HG02588 (cell line): Measurements from ENCODE around the gene PFKP.

ENCODE experiments used
- ATAC-seq: cut with Tn5 transposase; IDR thresholded peaks from one replicate; pipeline ENCODE4 v1.9.1; 2021; ENCODE audit warnings: mild to moderate bottlenecking, moderate library complexity; ENCODE audit not compliant: unreplicated experiment

PFKP gene

DNA sequence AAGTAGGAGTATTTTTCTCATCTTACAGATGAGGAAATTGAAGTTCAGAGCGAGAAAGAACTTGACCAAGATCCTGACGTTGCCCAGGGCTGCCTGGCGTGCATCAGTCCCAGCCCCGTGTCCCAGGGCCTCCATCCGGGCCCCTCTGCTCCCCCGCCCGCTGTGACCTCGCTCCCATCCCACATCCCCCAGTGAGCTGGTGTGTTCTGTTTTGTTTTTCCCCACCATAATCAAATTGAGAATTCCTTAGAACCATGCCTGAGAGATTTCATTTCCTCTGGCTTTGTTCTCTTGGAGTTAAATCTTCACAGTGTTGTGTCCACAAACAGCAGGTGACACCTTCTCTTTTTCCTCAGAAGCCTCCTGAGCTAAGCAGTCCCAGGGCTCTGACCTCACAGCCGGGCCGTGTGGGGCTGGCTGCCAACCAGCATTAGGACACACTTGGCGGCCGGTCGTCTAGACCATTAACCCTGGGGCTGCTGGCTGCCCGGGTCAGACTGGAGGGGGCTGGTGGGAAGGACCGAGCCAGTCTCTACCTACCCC, 44.3 kb downstream of the PFKP start:
- no peak for ATAC-seq

DNA sequence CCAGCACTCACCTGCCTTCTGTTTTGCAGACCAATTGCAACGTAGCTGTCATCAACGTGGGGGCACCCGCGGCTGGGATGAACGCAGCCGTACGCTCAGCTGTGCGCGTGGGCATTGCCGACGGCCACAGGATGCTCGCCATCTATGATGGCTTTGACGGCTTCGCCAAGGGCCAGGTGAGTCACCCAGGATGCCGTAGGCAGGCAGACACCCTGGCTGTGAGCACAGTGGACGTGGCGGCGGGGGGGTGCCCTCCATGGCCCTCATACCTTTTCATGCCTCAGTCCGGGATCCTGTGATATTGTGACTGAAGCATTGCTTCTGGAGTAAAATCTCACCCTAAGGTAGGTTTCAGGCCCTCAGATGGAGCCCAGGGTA, 46.0 kb downstream of the PFKP start:
- ATAC-seq: no peak

GRCh38 chr10:3115685-3116084, 48.3 kb downstream of the PFKP start:
- no peak for ATAC-seq

DNA sequence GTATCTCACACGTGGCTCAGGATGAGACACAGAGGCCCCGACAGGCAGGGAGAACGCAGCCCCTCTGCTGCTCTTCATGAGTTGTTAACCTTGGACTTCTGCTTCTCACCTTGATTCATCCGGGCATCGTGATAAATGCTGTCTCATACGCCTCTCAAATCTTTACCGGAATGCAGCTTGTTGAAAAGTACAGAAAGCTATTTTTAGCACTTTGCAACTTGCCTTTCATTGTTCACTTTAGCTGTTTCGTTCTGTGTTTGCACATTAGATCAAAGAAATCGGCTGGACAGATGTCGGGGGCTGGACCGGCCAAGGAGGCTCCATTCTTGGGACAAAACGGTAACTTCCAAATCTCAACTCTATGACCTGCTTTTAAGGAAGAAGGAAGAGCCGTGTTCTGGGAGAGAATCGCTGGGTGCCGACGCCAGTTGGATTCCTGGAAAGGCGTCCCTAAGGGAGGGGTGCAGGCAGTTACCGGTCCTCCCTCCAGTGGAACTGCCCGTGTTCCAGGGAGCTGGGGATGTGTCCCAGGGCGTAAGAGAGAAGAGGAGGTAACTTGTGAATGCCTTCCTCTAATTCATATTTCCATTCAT, 49.3 kb downstream of the PFKP start:
- no peak for ATAC-seq

GRCh38 chr10:3117486-3117885, 50.1 kb downstream of the PFKP start:
- no peak for ATAC-seq

GRCh38 chr10:3118641-3119091, 51.3 kb downstream of the PFKP start:
- no peak for ATAC-seq

DNA sequence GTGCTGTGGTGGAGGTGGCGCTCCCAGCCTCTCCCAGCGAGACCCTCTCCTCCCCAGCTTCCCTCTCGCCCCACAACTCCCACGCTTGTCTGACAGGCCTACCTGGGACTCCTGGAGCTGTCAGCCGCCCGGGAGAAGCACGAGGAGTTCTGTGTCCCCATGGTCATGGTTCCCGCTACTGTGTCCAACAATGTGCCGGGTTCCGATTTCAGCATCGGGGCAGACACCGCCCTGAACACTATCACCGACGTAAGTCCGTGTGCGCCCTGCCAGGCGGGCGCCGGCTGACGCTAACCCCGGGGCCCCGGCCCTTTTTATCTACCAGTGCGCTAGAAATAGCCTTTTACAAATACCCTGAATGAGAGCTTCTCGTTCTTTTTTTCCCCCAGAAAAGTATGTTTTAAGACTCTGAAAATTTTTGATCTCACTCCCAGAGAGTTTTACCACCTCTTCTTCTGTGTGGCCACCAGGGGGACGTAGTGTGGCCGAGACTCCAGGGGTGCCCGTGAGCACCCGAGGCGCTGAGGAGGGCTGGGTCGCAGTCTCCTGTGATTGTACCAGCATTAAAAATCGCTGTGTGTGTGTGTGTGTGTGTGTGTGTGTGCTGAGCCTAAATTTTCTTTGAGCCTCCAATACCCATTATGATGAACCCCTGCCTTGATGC, 52.6 kb downstream of the PFKP start:
- no peak for ATAC-seq

DNA sequence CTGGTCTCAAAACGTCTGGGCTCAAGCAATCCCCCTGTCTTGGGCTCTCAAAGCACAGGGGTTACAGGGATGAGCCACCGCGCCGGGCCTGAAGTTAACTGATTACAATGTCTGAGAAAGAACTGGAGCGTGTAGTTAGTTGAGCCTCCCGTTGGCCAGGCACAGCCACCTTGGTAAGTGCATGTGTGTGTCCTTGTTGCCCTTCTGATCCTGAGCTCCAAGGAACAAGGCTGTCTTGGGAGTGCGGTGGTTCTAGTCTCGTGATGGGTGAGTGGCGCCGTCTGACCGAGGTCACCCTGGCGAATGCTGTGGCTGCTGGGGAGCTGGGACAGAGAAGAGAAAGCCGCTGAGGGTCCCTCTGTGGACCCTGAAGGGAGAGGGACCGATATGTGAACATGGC, 54.7 kb downstream of the PFKP start:
- no peak for ATAC-seq

DNA sequence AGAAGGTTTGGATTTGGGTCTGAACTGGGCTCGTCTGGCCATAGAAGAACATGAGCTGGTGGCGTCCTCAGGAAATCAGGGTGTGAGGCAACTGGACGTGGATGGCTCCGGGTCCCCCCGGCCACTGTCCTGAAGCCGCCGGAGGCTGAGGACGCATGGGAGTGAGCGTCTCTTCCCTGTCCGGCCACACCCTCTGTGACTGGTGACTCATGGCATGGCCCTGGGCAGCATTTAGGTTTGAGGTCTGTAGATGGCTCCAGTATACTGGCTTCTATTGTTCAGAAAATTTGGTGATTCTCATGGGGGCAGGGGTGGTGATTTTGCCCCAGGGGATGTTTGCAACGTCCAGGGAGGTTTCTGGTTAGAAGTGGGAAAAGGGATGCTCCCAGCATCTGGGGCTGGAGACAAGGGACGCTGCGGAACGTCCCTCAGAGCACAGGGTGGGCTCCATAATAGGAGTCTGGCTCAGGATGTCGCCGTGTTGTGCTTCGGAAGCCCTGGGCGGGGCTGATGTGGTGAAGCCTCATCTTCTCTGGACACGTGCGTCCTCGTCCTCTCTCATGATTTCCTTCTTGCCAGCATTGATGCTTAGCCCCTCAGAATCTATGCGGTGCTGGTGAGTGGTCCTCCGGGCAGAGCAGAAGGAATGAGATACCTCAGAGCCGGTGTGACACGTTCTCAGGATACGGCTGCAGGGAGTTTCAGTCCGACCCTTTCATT, 55.3 kb downstream of the PFKP start:
- no peak for ATAC-seq

DNA sequence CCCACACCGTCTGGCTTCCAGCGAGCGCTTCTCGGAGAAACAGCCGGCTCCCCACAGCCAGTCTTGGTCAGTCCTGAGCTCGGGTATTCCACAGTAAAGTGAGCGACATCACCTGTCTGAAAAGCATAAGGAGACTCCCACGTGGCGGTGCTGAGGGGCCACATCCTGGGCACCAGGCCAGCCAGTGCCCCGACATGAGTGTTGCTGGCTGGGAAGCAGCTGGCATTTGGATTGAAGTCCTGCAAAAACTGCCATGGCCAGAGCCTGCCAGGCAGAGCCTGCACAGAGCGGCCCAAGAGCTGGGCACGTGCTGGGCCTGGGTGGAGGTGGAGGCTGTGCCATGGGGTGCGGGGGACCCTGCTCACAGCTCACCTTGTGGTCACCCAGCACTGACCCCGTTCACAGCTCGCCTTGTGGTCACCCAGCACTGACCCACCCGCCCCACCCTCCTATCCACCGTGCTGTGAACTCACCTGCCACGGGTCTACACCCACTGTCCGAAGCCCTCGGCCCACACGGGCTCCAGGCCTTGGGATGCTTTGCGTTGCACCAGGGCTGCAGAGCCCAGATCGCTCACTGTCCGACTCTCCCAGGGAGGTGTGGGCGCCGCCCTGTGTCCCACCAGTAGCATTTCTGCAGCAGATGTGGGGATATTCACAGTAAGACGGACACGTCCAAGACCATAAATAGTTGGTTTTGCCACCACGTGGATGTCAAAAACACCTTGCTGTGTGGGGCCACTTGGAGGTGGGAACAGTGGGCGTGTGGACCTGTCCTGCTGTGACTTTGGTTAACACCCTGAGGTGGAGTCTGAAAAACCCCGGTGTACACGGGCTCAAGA, 56.4 kb downstream of the PFKP start:
- no peak for ATAC-seq

DNA sequence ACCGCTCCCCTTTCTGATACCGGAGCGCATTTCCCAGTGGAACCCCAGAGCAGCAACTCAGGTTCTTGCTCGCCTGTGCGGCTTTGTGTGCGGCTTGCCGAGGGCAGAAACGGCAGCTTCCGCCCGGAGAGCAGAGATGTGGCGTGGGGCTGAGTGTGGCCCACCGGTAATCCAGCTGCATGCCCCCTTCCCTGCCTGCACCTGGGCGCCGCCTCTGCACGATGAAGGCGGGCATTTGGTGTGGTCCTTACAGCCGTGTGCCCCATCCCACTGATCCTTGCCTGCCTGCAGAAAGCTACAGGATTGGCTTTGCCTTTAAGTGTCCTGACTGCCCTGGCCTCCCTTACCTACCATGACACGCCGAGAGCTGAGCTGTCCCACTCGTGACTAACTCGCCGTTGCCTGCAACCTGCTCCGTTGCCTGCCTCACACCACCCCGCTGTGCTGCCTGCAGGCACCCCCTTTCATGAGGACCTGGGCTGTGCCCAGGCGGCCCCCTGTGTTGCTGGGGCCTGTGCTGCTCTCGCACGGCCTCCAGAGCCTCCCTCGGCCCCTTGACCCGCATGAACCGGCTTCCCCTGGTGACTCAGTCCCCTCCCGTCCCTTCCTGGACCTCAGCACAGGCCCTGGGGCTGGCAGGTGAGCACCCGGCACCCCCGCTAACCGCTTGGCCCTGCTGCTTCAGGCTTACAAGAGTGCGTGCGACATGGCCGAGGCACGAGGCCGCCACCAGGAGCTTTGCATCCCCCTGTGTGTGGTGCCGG, 57.2 kb downstream of the PFKP start:
- no peak for ATAC-seq

DNA sequence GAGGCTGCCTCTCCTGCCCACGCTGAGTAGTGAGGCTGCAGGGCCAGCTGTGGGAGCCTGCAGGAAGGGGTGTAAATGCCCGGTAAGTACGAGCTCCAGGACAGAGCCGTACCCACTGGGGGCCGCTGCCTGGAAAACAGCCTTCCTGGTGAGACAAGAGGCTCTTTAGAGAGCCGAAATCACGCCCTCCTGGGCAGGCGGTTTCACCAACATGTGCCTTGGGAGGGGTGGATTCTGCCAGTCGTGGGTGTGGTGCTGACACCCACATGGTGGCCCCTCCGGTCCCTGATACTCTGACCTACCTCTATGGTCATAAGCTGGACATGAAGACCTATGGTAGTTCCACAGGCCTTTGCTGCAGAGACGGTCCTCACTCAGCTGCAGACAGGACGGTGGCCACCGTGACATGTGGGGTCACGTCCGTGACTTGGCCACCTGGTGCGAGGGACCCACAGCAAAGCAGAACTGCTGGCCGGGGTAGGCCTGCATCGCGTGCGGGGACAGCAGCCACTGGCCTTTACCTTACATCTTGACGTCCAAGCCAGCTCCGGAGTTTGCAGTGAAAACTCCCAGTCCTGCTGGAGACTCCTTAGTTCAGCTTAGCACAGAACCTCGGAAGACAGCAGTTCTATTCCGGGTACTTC, 58.3 kb downstream of the PFKP start:
- no peak for ATAC-seq

GRCh38 chr10:3126249-3126648, 58.9 kb downstream of the PFKP start:
- ATAC-seq: no peak

DNA sequence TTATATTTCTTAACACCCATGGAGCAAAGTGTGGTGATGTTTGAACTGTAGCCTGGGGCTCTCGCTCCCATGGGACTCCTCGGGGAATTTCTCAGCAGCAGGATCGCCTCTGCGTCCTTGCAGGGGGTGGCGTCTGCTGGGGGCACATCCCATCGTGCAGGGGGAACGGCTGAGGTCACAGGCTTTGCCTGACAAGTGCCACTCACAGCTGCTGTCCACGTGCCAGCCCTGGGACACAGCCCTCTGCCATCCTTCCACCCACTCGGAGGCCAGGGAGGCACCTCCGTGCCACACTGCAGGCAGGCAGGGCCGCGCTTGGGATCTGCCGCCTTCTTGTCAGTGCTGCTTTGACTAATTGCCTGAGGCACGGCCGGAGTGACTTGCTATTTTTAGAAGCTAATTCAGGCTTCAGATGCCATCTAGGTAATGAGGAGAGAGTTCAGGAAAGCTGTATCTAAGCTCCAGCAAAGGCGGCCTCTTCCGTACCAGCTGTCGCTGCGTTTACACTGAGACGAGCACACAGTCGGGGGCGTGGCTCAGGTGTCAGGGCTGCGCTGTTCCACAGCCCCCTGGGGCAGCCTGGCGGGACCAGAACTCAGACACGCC, 59.5 kb downstream of the PFKP start:
- no peak for ATAC-seq

- ATAC-seq: no peak
These were observed 60.6 kb downstream of the PFKP start for GRCh38 chr10:3127921-3128320.

DNA sequence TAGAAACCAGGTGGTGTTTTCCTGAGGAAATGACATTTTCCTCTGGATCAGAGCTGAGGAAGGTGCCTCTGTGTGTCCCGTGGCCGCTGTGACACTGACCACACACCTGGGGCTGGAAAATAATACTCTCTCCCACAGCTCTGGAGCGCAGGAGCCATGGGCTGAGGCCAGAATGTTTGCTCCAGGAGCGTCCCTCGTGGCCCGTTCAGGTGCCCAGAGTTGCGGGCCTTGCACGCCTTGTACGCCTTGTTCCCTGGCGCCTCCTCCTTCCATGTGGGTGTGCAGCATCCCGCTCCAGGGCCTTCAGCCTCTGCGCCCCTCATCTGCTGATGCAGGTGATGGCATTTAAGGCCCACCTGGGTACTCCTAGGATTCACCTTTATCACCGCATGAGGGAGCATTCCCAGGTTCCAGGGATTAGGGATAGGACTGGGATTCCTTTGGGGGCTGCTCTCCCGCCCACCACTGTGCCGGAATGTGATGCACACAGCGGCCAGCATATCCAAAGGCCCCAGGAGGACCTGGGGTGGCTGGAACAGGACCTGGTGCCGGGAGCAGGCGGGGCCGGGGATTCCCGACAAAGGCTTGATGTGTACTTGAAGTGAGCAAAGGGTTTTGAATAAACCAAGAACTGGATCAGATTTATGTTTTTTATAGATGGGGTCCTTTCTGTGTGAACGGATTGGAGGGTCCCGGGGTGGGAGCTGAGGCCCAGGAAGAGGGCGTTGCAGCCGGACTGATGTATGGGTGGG, 61.2 kb downstream of the PFKP start:
- no peak for ATAC-seq

GRCh38 chr10:3129581-3130340, 62.4 kb downstream of the PFKP start:
- ATAC-seq: no peak

- ATAC-seq: no peak
These were observed 63.8 kb downstream of the PFKP start for GRCh38 chr10:3131098-3131497.
